Measurements from ENCODE around the gene ALPI.

Gene ALPI

DNA sequence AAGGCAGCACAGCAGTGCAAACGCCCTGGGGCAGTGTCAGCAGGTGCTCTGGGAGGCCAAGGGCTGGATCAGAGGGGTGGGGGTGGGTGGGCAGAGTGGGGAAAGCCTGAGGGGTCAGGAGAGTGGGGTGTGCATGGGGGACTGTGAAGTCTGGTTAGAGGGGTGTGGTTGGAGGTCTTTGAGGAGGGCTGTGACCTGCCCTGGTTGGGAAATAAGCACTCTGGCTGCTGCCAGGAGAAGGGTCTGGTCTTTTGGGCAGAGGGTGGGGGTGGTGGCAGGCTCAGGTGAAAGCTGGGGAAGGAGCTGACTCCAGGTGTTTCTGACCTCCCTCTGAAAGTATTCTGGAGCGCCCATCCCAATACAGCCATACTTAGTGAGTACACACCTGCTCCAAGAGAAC lies 4.2 kb downstream of the ALPI start:
- no peak for DNase-seq (ENCODE audit: low read depth)

DNA sequence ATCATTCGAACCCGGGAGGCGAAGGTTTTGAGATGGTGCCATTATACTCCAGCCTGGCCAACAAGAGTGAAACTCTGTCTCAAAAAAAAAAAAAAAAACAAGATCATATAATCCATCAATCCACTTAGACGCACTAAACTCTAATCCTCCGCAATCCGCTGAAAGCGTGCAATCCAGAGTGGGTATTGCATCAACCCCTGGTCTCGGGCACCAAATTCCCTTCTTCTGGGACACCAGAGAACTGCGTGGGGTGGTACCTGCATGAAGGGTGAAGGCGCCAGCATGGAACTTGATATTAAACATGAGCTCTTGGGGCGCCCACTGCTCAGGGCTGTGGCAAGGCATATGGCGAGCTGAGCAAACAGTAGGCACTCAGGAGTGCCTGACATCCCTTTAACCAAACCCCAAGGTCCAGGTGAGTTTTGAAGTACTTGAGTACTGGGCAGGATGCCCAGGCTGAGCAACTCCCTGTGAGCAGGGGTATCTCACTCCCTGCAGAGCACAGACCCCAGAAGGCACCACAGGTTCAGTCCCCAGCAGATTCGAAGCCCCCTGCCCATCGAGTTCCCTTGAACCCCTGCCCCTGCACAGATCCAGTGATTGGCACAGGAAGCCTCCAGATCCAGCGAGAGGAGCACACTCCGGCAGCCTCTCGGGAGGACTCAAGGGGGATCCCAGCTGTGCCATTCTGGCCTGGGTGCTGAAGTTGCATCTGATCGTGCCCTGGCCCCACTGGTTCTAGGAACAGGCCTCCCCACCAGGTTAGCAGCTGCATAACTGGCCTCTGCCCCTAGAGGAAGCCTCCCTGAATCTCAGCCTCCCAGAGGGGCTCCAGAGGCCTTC lies 8.0 kb downstream of the ALPI start:
- DNase-seq (ENCODE audit: low read depth) = no peak

DNA sequence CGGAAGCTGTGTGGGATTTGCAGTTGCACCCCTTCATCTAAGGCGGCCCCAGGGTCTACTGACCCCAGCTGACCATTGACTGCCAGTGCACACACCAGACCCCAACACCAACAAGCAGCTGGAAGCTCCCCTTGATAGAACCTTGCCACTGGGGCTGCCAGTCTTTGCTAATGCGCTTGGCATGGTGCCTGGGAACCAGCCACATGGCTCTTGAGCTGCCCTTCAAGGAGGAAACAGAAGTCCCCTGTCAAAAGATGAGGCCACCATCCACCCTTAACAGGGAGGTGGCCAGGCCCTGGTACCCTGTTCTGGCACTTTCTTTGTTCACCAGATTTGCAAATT lies 8.6 kb downstream of the ALPI start:
- no peak for DNase-seq (ENCODE audit: low read depth)

DNA sequence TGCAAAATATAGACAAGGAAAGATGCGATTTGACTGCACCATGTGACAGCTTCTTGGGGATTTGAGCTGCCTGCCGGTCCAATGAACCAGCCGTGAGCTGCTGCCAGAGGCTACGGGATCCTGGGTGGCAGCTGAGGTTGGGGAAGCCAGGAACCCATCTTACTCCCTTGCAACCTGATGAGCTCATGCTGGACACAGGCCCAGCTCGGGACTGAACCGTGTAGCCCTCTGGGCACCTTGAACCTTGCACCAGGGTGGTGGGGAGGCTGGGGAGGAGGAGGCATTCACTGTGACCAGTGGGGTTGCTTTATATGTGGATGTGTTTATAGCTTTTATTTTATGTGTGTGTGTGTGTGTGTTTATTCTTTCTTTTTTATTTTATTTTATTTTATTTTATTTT lies 9.1 kb downstream of the ALPI start:
- DNase-seq (ENCODE audit: low read depth) = no peak

DNA sequence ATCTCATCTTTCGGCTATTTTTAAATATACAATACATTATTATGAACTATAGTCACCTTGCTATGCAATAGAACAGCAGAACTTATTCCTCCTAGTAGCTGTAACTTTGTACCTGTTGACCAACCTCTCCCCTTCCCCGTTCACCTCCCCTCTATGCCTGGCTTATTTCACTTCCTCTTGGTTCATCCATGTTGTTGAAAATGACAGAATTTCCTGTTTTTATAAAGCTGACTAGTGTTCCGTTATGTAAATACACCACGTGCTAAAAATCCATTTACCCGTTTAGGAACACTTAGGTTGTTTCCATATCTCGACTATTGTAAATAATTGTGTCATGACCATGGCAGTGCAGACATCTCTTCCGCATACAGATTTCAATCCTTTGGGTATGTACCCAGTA lies 10.3 kb downstream of the ALPI start:
- DNase-seq (ENCODE audit: low read depth) = no peak

DNA sequence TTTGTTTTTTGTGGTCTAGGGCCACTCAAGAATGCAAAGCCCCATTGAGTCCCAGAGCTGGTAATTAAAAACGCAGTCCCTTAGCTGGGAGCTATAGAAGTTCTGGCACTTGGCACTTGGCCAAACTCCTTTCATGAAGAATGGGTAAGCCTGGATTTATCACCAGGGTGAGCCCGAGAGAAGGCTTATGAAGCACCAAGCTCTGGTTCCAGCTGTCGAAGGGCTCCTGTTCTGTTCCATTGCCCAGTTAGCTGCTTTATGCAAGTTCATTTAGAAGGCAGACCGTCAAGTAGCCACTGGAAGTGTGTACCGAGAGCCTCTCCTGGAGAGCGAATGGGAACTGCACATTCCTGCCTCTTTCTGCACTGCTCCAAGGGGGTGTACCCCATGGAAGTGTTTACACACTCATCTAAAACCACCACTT lies 17.5 kb downstream of the ALPI start:
- DNase-seq (ENCODE audit: low read depth) = no peak

DNA sequence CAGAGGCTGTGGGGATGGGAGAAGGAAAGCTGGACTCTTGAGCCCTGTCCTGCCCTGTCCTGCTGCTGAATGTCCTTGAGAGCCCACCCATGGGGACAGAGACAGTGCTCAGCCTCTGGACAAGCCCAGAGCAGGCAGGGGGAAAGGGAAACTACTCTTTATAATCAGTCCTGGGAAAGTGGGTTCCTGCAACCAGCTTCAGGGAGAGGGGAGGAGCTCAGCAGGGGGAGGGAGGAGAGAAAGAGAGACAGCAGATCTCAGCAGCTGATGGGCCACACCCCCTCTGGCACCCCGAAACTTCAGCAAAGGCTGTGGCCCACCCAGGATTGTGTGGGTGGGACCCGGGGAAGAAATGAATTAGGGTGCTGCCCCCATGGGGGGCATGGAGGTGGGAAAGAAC lies 20.1 kb downstream of the ALPI start:
- no peak for DNase-seq (ENCODE audit: low read depth)

DNA sequence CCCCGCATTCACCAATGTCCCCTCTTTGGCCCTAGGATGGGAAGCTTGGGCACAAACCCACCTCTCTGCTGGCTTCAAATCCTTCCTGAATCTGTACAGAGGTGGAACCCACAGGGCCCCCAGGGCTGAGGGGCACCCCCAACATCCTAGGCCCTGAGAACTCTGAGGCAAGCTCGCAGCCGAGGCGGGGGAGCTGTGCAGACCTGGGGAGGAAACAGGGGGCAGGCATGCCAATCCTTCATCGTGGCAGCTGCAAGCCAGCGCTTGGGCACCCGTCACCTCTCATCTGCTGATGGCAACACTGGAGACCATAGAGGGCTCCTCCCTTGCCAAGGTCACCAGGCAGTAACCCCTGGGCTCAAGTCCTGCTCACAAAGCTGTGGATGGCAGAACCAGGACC lies 20.8 kb downstream of the ALPI start:
- no peak for DNase-seq (ENCODE audit: low read depth)

DNA sequence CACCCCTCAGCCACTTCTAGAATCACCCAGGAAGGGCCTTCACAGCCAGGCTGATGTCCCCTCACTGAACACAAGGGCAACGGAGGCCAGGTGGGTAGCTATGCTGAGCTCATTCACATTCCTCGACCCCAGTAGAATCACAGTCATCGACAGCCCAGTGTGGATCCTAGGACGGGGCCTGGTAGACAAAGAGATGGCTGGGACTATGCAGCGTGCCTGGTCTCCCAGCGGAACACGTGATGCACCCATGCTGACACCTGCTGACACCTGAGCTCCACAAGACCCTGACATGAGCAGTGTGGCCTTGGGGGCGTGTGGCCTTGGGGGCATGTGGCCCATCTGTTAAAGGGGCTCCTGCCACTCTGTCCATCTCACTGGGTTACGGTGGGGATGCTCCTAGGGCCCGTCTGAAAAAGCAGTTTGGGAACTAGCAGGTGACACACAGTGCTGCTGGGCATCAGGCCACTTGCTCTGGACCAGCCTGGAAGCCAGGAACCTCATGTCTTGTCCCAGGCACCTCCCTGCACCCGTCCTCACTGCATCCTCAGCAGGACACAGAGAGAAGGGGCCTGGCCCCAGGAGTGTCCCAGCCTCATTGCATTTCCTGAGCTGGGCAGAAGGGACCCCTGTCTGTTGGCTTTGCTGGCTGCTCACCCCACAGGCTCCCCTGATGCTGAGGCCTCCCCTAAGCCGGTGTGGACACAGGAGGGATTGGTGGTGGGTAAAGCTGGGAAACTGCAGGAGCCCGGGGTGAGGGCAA lies 22.0 kb downstream of the ALPI start:
- no peak for DNase-seq (ENCODE audit: low read depth)

DNA sequence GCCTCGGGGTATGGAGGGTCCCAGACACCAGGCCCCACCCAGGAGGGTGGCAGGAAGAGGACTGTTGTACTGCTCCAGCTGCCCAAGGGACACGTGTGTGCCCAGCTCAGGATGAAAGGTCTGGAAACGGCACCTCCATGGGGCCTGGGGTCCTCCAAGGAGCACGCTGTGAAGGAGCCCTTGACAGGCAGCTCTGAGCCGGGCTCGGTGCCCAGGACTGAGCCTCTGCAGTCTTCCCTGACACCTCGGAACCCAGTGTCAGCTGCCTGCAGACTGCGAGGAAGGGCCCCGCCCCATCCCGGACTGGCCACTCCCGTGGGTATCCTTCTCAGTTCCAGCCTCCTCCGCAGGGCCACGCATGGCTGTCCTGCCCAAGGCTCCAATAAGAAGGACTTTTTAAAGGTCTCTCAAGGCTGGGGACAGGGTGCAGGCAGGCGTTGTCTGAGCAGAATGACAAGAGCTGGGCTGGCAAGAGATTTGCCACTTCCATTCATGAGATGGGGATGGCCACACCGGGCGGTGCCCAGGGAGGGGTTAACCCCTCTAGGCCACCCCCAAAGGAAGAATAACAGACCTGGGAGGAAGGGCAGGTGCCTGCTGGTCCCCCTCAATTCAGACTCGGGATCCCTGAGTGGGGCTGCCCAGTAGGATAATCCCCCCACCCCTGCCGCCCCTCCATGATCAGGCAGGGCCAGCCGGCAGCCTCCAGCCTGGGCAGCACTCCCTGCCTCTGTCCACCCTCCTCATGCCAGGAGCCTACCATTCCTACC lies 22.8 kb downstream of the ALPI start:
- no peak for DNase-seq (ENCODE audit: low read depth)

DNA sequence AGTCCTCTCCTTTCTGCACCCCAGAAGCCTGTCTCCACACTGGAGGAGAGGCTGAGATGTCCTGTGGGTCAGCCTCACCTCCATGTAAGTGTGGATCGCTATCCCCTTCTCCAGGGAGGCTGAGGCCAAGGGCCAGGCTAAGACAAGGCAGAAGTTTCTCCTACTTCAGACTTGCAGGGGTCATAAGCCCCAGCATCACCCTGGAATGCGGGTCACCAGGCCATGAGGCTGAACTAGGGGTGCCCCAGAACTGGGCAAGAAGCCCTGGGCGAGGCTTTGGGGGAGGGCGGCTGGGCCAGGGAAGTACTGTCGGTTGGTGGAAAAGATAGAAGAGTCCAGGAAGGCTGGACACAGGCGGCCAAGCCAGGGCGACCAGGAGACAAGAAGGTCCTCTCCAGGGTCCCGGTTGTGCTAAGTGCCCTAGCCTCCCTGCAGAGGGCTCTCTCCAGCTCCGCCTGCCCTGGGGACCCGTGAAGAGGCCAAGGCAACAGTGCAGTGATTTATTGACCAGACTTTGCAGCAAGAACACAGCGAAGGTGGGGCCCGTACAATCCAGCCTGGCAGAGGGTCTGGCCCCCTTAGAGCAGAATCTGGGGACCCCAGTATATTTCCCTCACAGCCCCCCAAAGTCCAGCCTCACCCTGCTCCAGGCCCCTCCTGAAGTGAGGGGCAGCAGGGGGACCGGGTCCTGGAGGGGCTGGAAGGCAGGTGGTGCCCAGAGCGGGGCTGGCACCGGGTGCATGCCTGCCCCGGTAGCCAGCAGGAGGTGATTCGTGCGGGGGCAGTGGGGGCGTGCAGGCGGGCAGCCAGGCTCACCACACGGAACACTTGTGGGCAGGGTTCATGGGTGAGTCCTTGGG lies 23.6 kb downstream of the ALPI start:
- no peak for DNase-seq (ENCODE audit: low read depth)

DNA sequence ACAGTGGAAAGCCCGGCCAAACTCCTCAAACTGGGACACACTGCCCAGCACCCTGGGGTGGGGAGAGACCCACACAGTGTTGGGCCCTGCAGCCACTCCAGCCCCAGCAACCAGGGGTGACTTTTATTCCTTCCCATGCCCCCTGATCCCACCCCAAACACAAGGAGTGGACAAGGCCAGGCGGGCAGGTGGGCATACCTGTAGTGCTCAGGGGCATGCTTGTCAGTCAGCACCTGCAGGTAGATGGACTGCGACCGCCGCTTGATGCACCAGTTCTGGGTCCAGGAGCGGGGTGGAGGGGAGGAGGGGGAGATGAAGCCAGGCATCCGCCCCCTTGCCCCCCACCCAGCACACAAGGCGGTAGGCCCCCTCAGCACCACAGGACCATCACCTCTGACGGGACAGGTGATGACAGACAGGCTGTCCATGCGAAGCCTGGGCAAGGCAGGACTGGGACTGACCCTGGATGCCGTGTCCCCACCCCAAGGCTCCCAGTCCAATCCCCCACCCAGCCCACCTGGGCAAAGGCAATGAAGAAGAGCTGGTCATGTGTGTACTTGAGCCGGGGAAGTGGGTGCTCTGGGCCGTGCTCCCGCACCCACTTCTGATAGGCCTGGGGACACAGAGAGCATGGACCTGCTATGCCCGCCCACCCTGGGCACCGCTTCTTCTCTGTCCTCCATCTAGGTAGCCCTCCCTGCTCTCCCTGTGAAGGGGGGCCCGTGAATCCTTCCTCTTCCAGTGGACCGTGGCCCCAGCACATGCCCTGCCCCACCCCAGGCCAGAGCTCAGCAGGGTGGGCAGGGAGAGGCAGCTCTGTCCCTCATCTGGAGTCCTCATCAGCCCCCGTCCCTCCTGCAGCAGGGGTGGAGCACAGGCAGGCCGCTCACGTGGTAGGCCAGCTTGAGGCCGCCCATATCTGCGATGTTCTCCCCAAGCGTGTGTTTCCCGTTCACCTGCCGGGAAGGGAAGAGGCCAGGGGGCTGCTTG lies 24.5 kb downstream of the ALPI start:
- DNase-seq (ENCODE audit: low read depth) = no peak

DNA sequence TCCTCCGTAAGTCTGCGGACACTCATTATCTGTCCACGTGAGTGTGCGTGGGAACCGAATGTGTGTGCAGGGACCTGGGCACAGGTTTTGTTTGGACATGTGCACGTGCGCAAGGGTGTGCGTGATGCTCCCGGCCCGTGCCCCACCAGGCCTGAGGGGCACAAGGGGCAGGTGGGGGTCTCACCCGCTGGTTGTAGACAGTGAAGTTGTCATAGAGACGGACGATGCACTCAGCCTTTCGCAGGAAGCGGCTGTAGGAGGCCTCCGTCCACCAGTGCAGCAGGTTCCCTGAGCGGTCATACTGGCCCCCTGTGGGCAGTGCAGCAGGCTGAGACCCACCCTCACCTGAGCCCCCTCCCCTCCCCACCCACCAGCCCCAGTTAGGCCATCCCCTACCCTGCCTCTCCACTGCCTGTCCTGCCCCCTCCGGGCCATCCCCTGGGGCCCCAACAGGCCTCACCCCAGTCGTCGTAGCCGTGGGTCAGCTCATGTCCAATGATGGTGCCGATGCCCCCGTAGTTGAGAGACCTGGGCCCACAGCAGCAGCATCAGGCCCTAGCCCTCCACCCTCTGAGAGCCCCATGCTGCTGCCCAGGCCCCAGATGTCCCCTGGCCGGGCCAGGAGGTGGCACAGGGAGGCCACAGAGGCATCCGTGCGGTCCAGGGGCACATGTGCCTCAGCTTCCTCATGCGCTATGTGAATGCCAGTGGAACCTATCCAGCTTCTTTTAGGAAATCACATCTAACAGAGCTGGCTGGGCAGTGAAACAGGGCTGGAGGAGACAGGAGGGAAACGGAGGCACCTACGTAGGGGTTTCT lies 25.6 kb downstream of the ALPI start:
- no peak for DNase-seq (ENCODE audit: low read depth)

DNA sequence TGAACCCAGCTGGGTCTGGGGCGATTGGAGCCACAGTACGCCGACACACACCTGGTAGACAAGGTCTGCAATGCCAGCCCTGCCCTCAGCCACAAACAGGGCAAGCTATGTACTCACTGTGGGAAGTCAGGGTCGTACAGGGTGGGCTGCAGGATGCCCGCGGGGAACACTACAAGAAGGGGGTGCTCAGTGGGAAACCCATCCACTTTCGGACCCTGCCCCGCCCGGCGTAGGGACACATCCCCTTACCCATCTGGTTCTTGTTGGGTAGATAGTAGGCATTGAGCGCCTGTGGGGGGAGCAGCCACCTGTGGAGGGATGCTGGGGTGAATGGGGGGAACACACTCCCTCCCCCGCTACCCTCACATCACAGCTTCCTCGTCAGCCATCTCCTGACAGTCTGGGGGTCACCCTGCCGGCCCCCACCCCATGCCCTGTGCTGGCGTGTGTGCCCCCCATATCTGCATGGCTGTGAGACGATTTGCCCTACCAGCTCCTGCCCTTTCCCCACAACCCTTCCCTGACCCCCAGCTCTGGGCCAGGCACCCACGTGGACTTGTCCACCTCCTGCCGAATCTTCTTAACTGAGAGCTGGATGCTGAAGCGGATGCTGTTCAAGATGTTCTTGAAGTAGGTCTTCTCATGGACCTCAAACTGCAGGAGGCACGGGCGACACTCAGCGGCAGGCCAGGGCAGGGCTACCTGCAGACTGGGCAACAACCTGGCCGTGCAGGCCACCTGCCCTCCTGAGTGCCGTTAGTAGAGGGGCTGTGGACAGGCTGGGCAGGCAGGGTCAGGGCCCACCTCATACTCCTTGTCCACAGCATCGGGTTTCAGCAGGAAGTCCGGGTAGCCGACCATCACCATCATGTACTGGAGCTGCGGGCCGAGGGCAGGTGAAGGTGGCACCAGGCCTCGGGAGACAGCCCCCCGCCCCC lies 26.6 kb downstream of the ALPI start:
- DNase-seq (ENCODE audit: low read depth) = no peak

DNA sequence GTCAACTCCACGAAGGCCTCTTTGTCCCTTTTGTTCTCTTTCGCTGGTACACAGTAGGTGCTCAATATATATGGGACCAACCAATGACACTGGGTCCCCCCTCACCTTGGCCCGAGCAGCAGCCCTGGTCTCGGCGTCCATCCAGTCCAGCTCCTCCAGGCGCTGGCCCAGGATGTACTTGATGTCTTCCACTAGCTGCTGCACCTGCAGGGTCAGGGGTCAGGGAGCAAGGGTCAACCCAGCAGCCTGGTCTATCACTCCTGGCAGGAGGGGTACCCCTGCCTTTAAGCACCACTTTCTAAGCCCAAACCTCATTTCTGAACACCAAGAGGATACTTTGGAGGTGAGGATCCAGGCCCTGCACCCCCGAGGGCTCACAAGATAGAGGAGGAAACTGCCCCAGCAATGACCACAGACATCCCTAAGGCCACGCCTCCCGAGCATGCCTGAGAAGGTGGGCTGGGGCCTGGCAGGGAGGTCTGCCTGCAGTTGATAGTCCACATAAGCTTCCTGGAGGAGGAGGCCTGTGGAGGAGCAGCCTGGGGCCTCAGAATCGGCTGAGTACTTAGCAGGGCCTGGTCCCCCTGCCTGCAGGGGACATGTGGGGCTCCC lies 27.5 kb downstream of the ALPI start:
- DNase-seq (ENCODE audit: low read depth) = no peak

DNA sequence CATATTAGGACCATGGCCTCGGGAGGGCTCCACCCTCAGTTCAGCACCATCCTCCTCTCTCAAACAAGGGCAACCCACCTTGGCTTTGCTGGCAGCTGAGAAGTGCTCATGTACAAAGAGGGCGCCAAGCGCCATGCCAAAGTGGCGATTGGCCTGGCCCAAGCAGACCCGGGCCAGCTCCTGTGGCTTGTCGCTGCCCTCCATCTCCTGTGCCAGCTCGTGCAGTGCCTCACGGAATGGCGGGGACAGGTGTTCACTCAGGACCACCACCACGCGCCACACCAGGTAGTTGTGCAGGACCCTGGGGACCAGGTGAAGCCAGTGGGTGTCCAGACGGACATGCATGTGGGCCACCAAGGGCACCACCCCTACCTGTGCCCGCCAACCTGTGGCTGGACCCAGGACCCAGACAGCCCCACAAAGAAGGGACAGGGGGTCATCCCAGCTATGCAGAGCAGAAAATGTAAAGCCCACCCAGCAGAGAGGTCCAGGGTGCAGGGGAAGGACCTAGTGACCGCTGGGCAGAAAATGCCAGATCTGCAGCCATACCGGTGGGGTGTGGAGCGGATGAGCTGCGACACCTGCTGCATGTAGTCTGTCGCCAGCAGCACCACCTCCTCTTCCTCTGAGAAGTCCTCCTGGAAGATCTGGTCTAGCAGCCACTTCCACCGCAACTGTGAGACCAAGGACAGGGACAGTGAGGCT lies 28.1 kb downstream of the ALPI start:
- DNase-seq (ENCODE audit: low read depth) = no peak

DNA sequence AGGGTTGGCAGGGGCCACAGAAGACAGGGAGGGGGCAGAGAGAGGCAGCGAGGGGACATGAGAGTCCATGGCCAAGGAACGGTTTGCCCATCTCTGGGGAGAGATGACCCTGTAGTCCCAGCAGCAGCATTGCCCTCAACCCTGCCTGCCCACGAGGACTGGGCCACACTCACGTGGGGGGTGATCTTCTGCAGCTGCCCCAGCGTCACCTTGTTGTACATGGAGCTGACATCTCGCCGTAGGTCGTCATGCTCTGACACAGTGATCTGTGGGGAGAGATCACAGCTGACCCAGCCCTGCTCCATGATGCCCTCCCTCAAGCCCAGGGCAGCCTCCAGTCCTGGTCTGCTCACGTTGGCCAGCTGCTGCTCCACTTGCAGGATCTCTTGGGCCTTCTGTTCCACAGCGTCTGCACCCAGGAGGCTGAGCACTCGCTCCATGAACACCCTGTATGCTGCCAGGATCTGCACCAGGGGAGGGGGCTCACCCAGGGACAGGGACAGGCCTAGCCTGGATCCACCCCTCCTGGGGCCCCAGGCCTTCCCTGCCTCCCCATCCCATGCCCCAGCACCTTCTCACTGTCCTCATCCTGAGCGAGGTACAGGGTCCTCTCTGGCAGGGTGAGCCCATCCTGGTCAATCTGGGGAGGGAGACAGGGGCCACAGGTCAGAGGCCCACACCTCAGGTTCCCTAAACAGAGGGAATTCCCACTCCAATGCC lies 28.8 kb downstream of the ALPI start:
- no peak for DNase-seq (ENCODE audit: low read depth)
